GM12864 (cell line): ENCODE measurements around the gene KCNQ1.

Experiments used
- DNase-seq: peaks from one replicate; pipeline ENCODE4 v3.0.0-alpha.2; 2011; ENCODE audit warnings: low read depth
- H3K4me3 ChIP-seq: 2 replicates; pipeline ENCODE4 v1.5.1; 2011; ENCODE audit warnings: mild to moderate bottlenecking, low read depth, low read length, control low read depth
- CTCF ChIP-seq: IDR thresholded peaks from 2 replicates; pipeline ENCODE4 v1.5.1; 2011; ENCODE audit warnings: low read depth, mild to moderate bottlenecking, moderate library complexity, low read length, control low read depth, inconsistent platforms; ENCODE audit errors: missing control alignments

The KCNQ1 gene

GRCh38 chr11:2410616-2411015, 34.2 kb upstream of the KCNQ1 start:
- no peak for DNase-seq
- TF ChIP-seq CTCF: no peak
- H3K4me3 ChIP-seq: no peak overlapping the region

GRCh38 chr11:2411446-2412305, 33.1 kb upstream of the KCNQ1 start:
- no peak overlapping the region for H3K4me3 ChIP-seq
- no peak for DNase-seq
- no peak for TF ChIP-seq CTCF

- no peak for TF ChIP-seq CTCF
- H3K4me3 ChIP-seq: no peak overlapping the region
- no peak for DNase-seq
These were observed 32.5 kb upstream of the KCNQ1 start for GRCh38 chr11:2412323-2412722.

GRCh38 chr11:2413742-2414579, 30.8 kb upstream of the KCNQ1 start:
- no peak for TF ChIP-seq CTCF
- DNase-seq: no peak
- H3K4me3 ChIP-seq: no peak overlapping the region

- no peak for DNase-seq
- no peak for TF ChIP-seq CTCF
- no peak overlapping the region for H3K4me3 ChIP-seq
These were observed 30.2 kb upstream of the KCNQ1 start for GRCh38 chr11:2414616-2415015.

- DNase-seq: no peak
- no peak for TF ChIP-seq CTCF
These were observed 29.6 kb upstream of the KCNQ1 start for GRCh38 chr11:2415171-2415570.

More at GRCh38 chr11:2415171-2415570, 29.6 kb upstream of the KCNQ1 start:
- H3K4me3 ChIP-seq: no peak overlapping the region
